MCF 10A (cell line): ENCODE data around the gene NAA40. TPM values are rescaled to one million over a fixed set of nuclear protein-coding genes. Genes with fewer than 3 reads are reported as not detected.

ENCODE experiments used
- BruUV-seq: library from RNA; stranded (reverse); fragments of 400-500 nt; replicated peaks from 2 replicates; lab custom pipeline; 2021; lab: Mats Ljungman, UMichigan
- CTCF ChIA-PET: fragments of 300-600 bp; sonication (Branson Sonifier 250); formaldehyde crosslinking; extraction: SDS; loops from one replicate; lab custom pipeline; 2021; ENCODE audit warnings: antibody characterized with exemption, inconsistent platforms; lab: Yijun Ruan, JAX
- POLR2A ChIA-PET: fragments of 300-600, 350-650 bp; sonication (Branson Sonifier 250); formaldehyde crosslinking; extraction: SDS; loops from one replicate; lab custom pipeline; 2020; ENCODE audit warnings: antibody characterized with exemption, inconsistent platforms; lab: Yijun Ruan, JAX
- DNase-seq: peaks from one replicate; pipeline ENCODE4 v3.0.0-alpha.2; 2018; ENCODE audit not compliant: unreplicated experiment
- H3K27ac Mint-ChIP-seq: one replicate; pipeline ENCODE4 v1.8.0; 2022; ENCODE audit warnings: mild to moderate bottlenecking, low read depth, mixed read lengths; ENCODE audit not compliant: unreplicated experiment
- H3K27me3 Mint-ChIP-seq: one replicate; pipeline ENCODE4 v1.8.0; 2022; ENCODE audit warnings: mixed read lengths; ENCODE audit not compliant: insufficient read depth, unreplicated experiment
- H3K36me3 Mint-ChIP-seq: one replicate; pipeline ENCODE4 v1.8.0; 2022; ENCODE audit warnings: mild to moderate bottlenecking, moderate library complexity, mixed read lengths; ENCODE audit not compliant: insufficient read depth, unreplicated experiment
- H3K4me1 Mint-ChIP-seq: one replicate; pipeline ENCODE4 v1.8.0; 2022; ENCODE audit warnings: mixed read lengths; ENCODE audit not compliant: insufficient read depth, unreplicated experiment
- H3K4me3 Mint-ChIP-seq: one replicate; pipeline ENCODE4 v1.8.0; 2022; ENCODE audit warnings: mild to moderate bottlenecking, moderate library complexity, mixed read lengths; ENCODE audit not compliant: unreplicated experiment
- H3K9me3 Mint-ChIP-seq: one replicate; pipeline ENCODE4 v1.8.0; 2022; ENCODE audit warnings: mixed read lengths; ENCODE audit not compliant: unreplicated experiment
- CTCF ChIP-seq: fragments of 200-600 bp; IDR thresholded peaks from one replicate; pipeline ENCODE4 v1.8.0; 2022; ENCODE audit warnings: antibody characterized with exemption, mild to moderate bottlenecking; ENCODE audit not compliant: unreplicated experiment
- intact Hi-C: fragments of 100-400 bp; cut with micrococcal nuclease; formaldehyde crosslinking; loops from 2 replicates; pipeline ENCODE4 v1.14.1; 2022
- total RNA-seq: library from RNA; stranded (reverse); gene quantifications from 2 replicates; pipeline ENCODE4 v1.2.3, GENCODE V29; 2022

The NAA40 gene
- total RNA-seq, 1 experiment from 2014 or later, result 11.7 TPM

DNA sequence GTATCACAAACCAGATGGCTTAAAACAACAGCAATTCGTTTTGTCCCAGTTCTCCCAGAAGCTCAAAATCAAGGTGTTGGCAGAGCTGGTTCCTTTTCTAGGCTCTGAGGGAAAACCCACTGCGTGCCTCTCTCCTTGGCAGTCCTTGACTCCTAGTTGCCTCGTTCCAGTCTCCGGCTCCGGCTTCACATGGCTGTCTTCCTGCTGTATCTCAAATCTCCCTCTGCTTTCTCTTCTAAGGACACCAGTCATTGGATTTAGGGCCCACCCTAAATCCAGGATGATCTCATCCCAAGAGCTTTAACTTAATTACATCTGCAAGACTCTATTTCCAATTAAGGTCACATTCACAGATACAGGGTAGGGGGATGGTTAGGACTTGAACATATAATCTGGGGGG, 9.2 kb upstream of the NAA40 start:
- no peak for TF ChIP-seq CTCF
- DNase-seq, result no peak
- ChIA-PET CTCF (interaction anchor here (0.7 to 1.9 kb wide), 3 partner anchors 16 to 96 kb away, joined by 3 to 7 read pairs (median 3); no protein-coding TSS in a partner anchor), POLR2A (interaction anchor here (0.6 kb wide), 1 partner anchor 135 kb away, joined by 3 read pairs; no protein-coding TSS in a partner anchor)
- intact Hi-C loops, result loop anchor here (10.0 kb wide), 1 partner anchor 45 kb away; no protein-coding TSS in a partner anchor
- Mint-ChIP-seq H3K9me3 (no peaks in the 10 kb centered on the region), H3K36me3 (peaks cover 7% of the 10 kb centered on the region), H3K27me3 (no peaks in the 10 kb centered on the region), H3K4me1 (no peaks in the 10 kb centered on the region), H3K4me3 (no peak overlapping the region), H3K27ac (no peak overlapping the region)
- no TSS peak for BruUV-seq

- CTCF ChIA-PET, result interaction anchor here (0.6 to 1.9 kb wide), 3 partner anchors 22 to 94 kb away, joined by 3 to 7 read pairs (median 4); no protein-coding TSS in a partner anchor
- no peaks in the 10 kb centered on the region for H3K27me3 Mint-ChIP-seq
- H3K4me3 Mint-ChIP-seq, result no peak overlapping the region
- no peak for DNase-seq
- intact Hi-C loops, result loop anchor here (10.0 kb wide), 1 partner anchor 46 kb away; no protein-coding TSS in a partner anchor
- H3K27ac Mint-ChIP-seq, result no peak overlapping the region
- H3K36me3 Mint-ChIP-seq, result peaks cover 7% of the 10 kb centered on the region
- POLR2A ChIA-PET, result no interaction called here
- H3K9me3 Mint-ChIP-seq, result no peaks in the 10 kb centered on the region
- TF ChIP-seq CTCF, result no peak
- no TSS peak for BruUV-seq
- no peaks in the 10 kb centered on the region for H3K4me1 Mint-ChIP-seq
These were observed 7.8 kb upstream of the NAA40 start for GRCh38 chr11:63931045-63931444.

DNA sequence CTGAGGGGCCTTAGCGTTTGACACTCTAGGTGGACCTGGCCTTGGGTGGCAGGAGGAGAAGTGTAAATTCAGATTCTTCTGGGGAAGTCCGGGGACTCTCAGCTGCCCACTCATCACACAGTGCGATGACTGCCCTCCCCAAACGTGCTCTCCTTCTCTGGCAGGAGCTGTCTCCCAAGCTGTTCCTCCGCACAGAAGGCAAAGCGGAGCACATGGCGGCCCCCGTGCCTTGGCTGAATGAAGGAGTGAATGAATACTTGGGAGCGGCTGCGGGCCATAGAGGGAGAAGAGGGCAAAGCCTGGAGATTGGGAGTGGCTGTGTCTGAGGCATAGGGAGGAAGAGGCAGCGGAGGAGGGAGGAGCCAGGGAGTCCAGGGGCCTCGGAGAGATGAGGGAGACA, 6.9 kb upstream of the NAA40 start:
- Mint-ChIP-seq H3K27me3 (no peaks in the 10 kb centered on the region), H3K4me3 (no peak overlapping the region), H3K9me3 (no peaks in the 10 kb centered on the region), H3K27ac (no peak overlapping the region), H3K36me3 (peaks cover 7% of the 10 kb centered on the region), H3K4me1 (no peaks in the 10 kb centered on the region)
- POLR2A ChIA-PET, result no interaction called here
- TF ChIP-seq CTCF, result no peak
- BruUV-seq, result no TSS peak
- intact Hi-C loops, result loop anchor here (10.0 kb wide), 1 partner anchor 47 kb away; no protein-coding TSS in a partner anchor
- DNase-seq, result no peak
- CTCF ChIA-PET, result interaction anchor here (1.0 to 1.9 kb wide), 2 partner anchors 60 to 95 kb away, joined by 4 to 7 read pairs; no protein-coding TSS in a partner anchor

DNA sequence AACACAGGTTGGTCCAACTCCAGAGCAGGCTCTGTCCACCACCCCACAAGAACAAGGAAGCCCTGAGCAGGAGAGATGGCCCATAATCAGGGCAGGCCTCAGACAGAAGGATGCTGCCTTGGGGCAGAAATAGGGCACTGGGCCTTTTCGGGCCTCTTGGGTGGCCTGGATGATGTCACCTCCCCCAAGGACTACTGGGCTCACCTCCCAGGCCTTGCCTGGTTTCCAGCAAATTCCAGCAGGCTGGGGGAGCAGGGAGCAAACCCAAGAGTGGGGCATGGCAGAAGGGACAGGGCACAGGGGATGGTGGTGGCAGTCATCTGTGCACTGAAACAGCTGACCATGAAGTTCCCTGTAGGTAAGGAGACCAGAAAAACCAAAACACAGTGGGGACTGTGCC, 5.3 kb upstream of the NAA40 start:
- no peak for TF ChIP-seq CTCF
- intact Hi-C loops, result loop anchor here (10.0 kb wide), 1 partner anchor 49 kb away; no protein-coding TSS in a partner anchor
- Mint-ChIP-seq H3K4me3 (no peak overlapping the region), H3K9me3 (no peaks in the 10 kb centered on the region), H3K27me3 (no peaks in the 10 kb centered on the region), H3K4me1 (no peaks in the 10 kb centered on the region), H3K27ac (no peak overlapping the region), H3K36me3 (peaks cover 7% of the 10 kb centered on the region)
- ChIA-PET CTCF (interaction anchor here (0.7 to 1.0 kb wide), 3 partner anchors 12 to 196 kb away, joined by 3 to 4 read pairs (median 3); no protein-coding TSS in a partner anchor), POLR2A (interaction anchor here (1.0 kb wide), 1 partner anchor 232 kb away, joined by 3 read pairs; no protein-coding TSS in a partner anchor)
- BruUV-seq, result no TSS peak
- no peak for DNase-seq
